ENCODE measurements around the gene PIGU. TPM values are rescaled to one million over a fixed set of nuclear protein-coding genes. Genes with fewer than 3 reads are reported as not detected.
A peak's percentile ranks its signal among the peaks of the same experiment; 100 is the strongest.

Gene PIGU
- total RNA-seq, 1 experiment from 2014 or later, result 32.8 TPM

- Histone ChIP-seq H2BK12ac (ENCODE audit: insufficient read length, low read depth, low read length) (no peak overlapping the region), H3K23me2 (ENCODE audit: insufficient read length, low read depth, low read length, poor library complexity, severe bottlenecking) (no peaks in the 10 kb centered on the region), H3K4ac (ENCODE audit: low read depth, low read length) (no peak overlapping the region), H3K14ac (ENCODE audit: insufficient read depth, low read length) (no peak overlapping the region), H4K5ac (ENCODE audit: insufficient read length, low read depth, low read length) (no peak overlapping the region), H3K27ac (ENCODE audit: insufficient read length, low read depth, low read length) (no peak overlapping the region), H2BK15ac (ENCODE audit: low read depth, low read length) (no peak overlapping the region), H3T11ph (ENCODE audit: low read length) (no peak overlapping the region), H3K4me2 (ENCODE audit: insufficient read depth, insufficient read length, low read length) (no peak overlapping the region), H2BK20ac (ENCODE audit: low read depth, low read length, poor library complexity, severe bottlenecking) (no peak overlapping the region), H3K18ac (ENCODE audit: insufficient read length, low read depth, low read length) (no peak overlapping the region), H4K8ac (replicated peaks; ENCODE audit: insufficient read length, low read depth, low read length) (no peak overlapping the region), H2BK120ac (ENCODE audit: low read depth, low read length, poor library complexity, severe bottlenecking) (no peak overlapping the region), H3K27me3 (ENCODE audit: insufficient read depth, low read length) (no peaks in the 10 kb centered on the region), H3K4me1 (ENCODE audit: insufficient read depth, low read length) (no peaks in the 10 kb centered on the region), H2AK5ac (ENCODE audit: insufficient read length, low read length) (no peak overlapping the region), H2BK5ac (ENCODE audit: insufficient read length, low read length) (no peak overlapping the region), H3K9ac (ENCODE audit: extremely low read depth, insufficient read length, low read length) (no peak overlapping the region), H4K20me1 (ENCODE audit: control insufficient read depth, insufficient read depth, insufficient read length) (no peaks in the 10 kb centered on the region), H3K79me1 (ENCODE audit: insufficient read depth, low read depth, low read length, poor library complexity, severe bottlenecking) (no peaks in the 10 kb centered on the region), H2AFZ (ENCODE audit: low read length) (no peak overlapping the region), H4K91ac (ENCODE audit: insufficient read length, low read depth, low read length) (no peak overlapping the region), H3K23ac (ENCODE audit: insufficient read length, low read depth, low read length) (no peak overlapping the region), H3K56ac (ENCODE audit: insufficient read length, low read depth, low read length) (no peak overlapping the region), H3K9me3 (ENCODE audit: control insufficient read depth, low read depth, low read length) (no peaks in the 10 kb centered on the region), H3K79me2 (ENCODE audit: insufficient read depth, low read length) (no peaks in the 10 kb centered on the region)
- no peak for DNase-seq
- H3K36me3 Mint-ChIP-seq (ENCODE audit: insufficient read depth in 1 of 3, low read depth in 3 of 3), result peaks cover 4 to 18% (median 12%) of the 10 kb centered on the region in 3 experiments; a peak in 6 of 7 replicates
- no peak overlapping the region for H3K4me3 Mint-ChIP-seq
- TF ChIP-seq CTCF (conservative IDR thresholded peaks at IDR 0.05), result no peak; the same call in 2 of the 3 replicates
- WGBS (ENCODE audit: extremely low coverage, insufficient read length, low lambda C conversion rate), result no CpG with 5 or more reads among the region's 11 CpGs
- H3K9me3 Mint-ChIP-seq, result no peaks in the 10 kb centered on the region
- H3K27me3 Mint-ChIP-seq (ENCODE audit: low read depth), result no peaks in the 10 kb centered on the region; the same call in 1 of the 2 replicates
- peak overlapping the region in 1 of 3 experiments; percentile 47; a peak in 2 of 7 replicates for H3K27ac Mint-ChIP-seq
- no peaks in the 10 kb centered on the region for H3K4me1 Mint-ChIP-seq
These were observed 97.5 kb downstream of the PIGU start for GRCh38 chr20:34579191-34579978.
